22Rv1 (cell line): Measurements from ENCODE around the gene ASCC1.

Experiments used
- H3K27ac ChIP-seq: fragments of 450-650 bp; 2 replicates; pipeline ENCODE4 v1.5.1; 2017
- CTCF ChIP-seq: fragments of 450-650 bp; IDR thresholded peaks from 2 replicates; pipeline ENCODE4 v1.5.1; 2017; ENCODE audit warnings: mild to moderate bottlenecking
- ZFX ChIP-seq: fragments of 450-650 bp; IDR thresholded peaks from 2 replicates; pipeline ENCODE4 v1.6.1; 2017; ENCODE audit warnings: antibody characterized with exemption, borderline replicate concordance

ASCC1 gene

GRCh38 chr10:72260239-72260975 lies 44.3 kb upstream of the ASCC1 start:
- no peak for TF ChIP-seq CTCF
- no peak for TF ChIP-seq ZFX
- H3K27ac ChIP-seq: peak overlapping the region; percentile 44

GRCh38 chr10:72259491-72260238 lies 43.6 kb upstream of the ASCC1 start:
- H3K27ac ChIP-seq: peak overlapping the region; percentile 44
- TF ChIP-seq CTCF (no peak), ZFX (no peak)

GRCh38 chr10:72258617-72259016 lies 42.5 kb upstream of the ASCC1 start:
- H3K27ac ChIP-seq: no peak overlapping the region
- no peak for TF ChIP-seq CTCF
- no peak for TF ChIP-seq ZFX

GRCh38 chr10:72257051-72257892 lies 41.2 kb upstream of the ASCC1 start:
- no peak for TF ChIP-seq CTCF
- no peak for TF ChIP-seq ZFX
- H3K27ac ChIP-seq: no peak overlapping the region

GRCh38 chr10:72255977-72256729 lies 40.1 kb upstream of the ASCC1 start:
- TF ChIP-seq CTCF (no peak), ZFX (no peak)
- H3K27ac ChIP-seq: peak overlapping the region; percentile 90

GRCh38 chr10:72254813-72255568 lies 38.9 kb upstream of the ASCC1 start:
- peak overlapping the region; percentile 90 for H3K27ac ChIP-seq
- TF ChIP-seq ZFX (no peak), CTCF (no peak)
